GM19240 (cell line): ENCODE results near the gene ZBED6.

ENCODE experiments used
- DNase-seq: peaks from one replicate; pipeline ENCODE4 v3.0.0; 2011; ENCODE audit warnings: low spot score; ENCODE audit not compliant: insufficient read length

Gene ZBED6

DNA sequence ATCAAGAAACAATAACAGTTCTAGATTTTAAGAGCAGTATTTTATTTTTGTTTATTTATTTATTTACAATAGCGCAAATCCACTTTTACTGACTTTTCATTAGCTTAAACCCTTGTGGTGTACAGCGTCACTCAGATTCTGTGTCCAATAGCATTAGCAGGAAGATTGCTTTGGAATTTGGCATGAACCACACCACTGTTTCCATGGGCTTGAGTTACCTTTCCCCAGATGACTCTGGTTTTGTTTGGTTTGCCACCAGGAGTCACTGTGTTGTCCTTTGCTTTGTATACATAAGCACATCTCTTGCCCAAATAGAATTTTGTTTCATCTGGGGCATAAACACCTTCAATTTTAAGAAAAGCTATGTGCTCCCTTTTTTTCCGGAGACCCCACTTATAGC, 40.1 kb downstream of the ZBED6 start:
- DNase-seq, result no peak

GRCh38 chr1:203839081-203839480, 43.7 kb downstream of the ZBED6 start:
- no peak for DNase-seq

DNA sequence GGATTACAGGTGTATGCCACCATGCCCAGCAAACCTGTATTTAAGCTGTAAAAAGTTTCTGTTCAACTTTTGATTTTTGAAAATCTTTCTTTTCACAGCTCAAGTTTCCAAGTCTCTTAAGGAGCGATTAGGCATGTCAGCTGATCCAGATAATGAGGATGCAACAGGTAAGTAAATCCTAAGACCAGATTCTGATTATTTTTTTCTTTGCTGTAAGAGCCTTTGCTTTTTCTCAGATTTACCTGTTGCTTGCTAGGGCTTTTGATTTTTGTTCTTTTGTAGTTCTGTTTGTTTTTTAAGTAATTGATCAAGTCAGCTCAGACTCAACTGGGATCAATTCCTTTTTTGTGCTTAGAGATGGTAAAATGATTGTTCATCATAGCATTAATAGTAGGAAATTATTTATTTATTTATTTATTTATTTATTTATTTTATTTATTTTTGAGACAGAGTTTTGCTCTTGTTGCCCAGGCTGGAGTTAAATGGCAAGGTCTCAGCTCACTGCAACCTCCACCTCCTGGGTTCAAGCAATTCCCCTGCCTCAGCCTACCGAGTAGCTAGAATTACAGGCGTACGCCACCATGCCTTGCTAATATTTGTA, 44.9 kb downstream of the ZBED6 start:
- DNase-seq, result no peak

DNA sequence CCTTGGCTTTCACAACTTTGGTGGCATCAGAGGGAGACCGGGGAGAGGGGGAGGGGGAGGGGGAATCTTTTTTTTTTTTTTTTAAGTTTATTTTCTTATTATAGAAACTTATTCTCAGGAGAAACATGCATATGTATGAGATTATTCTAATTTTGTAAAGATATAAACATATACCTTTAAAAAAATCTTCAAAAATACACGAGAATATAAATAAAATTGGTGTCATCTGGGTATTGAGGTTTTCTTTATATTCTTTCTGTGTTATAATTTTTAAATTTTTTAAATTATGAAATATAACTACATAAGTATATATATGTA, 47.1 kb downstream of the ZBED6 start:
- no peak for DNase-seq

GRCh38 chr1:203843435-203843834, 48.0 kb downstream of the ZBED6 start:
- no peak for DNase-seq
